GM19372 (cell line): ENCODE results near the gene VAV1.

Experiments
- ATAC-seq: cut with Tn5 transposase; IDR thresholded peaks from one replicate; pipeline ENCODE4 v1.9.1; 2021; ENCODE audit warnings: mild to moderate bottlenecking, low read depth, moderate library complexity; ENCODE audit not compliant: unreplicated experiment

Gene VAV1

GRCh38 chr19:6876748-6877147 is 104.2 kb downstream of the VAV1 start:
- ATAC-seq = no peak

GRCh38 chr19:6877766-6878165 is 105.3 kb downstream of the VAV1 start:
- no peak for ATAC-seq

- no peak for ATAC-seq
Observed at GRCh38 chr19:6886277-6886897, 113.9 kb downstream of the VAV1 start.

GRCh38 chr19:6887316-6887715 is 114.8 kb downstream of the VAV1 start, which contains the start of gene ADGRE1:
TSS of gene ADGRE1 (plus strand) at chr19:6887579. CDS start at chr19:6887609, 30 bp downstream.
- ATAC-seq = no peak

- no peak for ATAC-seq
Observed at GRCh38 chr19:6888967-6889366, 116.5 kb downstream of the VAV1 start.

- ATAC-seq = no peak
Observed at GRCh38 chr19:6890401-6890913, 117.9 kb downstream of the VAV1 start.

GRCh38 chr19:6890938-6891337 is 118.4 kb downstream of the VAV1 start:
- no peak for ATAC-seq

- no peak for ATAC-seq
Observed at GRCh38 chr19:6891761-6892385, 119.4 kb downstream of the VAV1 start.

GRCh38 chr19:6894313-6894712 is 121.8 kb downstream of the VAV1 start:
- no peak for ATAC-seq

- ATAC-seq = no peak
Observed at GRCh38 chr19:6903446-6903845, 130.9 kb downstream of the VAV1 start.

GRCh38 chr19:6906559-6907060 is 134.1 kb downstream of the VAV1 start:
- ATAC-seq = no peak
